Tibial nerve (tissue), 4 donors: Measurements from ENCODE around the gene TSTD2. TPM values are rescaled to one million over a fixed set of nuclear protein-coding genes. Genes with fewer than 3 reads are reported as not detected.
A peak's percentile ranks its signal among the peaks of the same experiment; 100 is the strongest.
"Not testable (repeated sequence)": the region's sequence is repeated elsewhere in the genome, so short reads cannot be mapped to it uniquely, and the experiment has no call there.

Experiments
- DNase-seq, 2 donors: peaks; one replicate each; pipeline ENCODE4 v3.0.0-alpha.2; 2019; ENCODE audit warnings: low spot score in 2 of 2
- H3K27ac ChIP-seq, 4 donors: fragments of 200-600 bp; sonication (generic) in 3 of 4; one replicate each; pipeline ENCODE4 v1.5.1; 2017 to 2019; ENCODE audit warnings: mild to moderate bottlenecking in 1 of 4
- H3K27me3 ChIP-seq, 2 donors: fragments of 200-600 bp; sonication (generic) in 1 of 2; one replicate each; pipeline versions ENCODE4 v1.5.1 to v1.6.0; 2017 to 2019
- H3K36me3 ChIP-seq, 3 donors: fragments of 200-600 bp; sonication (generic); one replicate each; pipeline ENCODE4 v1.5.1; 2018 to 2019
- H3K4me1 ChIP-seq, 4 donors: fragments of 200-600 bp; sonication (generic) in 3 of 4; one replicate each; pipeline ENCODE4 v1.5.1; 2017 to 2019
- H3K4me3 ChIP-seq, 4 donors: fragments of 200-600 bp; sonication (generic) in 3 of 4; one replicate each; pipeline ENCODE4 v1.5.1; 2017 to 2019; ENCODE audit warnings: mild to moderate bottlenecking in 1 of 4, moderate library complexity in 1 of 4
- H3K9me3 ChIP-seq, 4 donors: fragments of 200-600 bp; sonication (generic) in 3 of 4; one replicate each; pipeline ENCODE4 v1.5.1; 2017 to 2019
- EP300 ChIP-seq, 2 donors: sonication (generic); formaldehyde crosslinking; IDR thresholded peaks; one replicate each; pipeline ENCODE4 v1.6.1; 2017; ENCODE audit warnings: antibody characterized with exemption in 2 of 2, mild to moderate bottlenecking in 1 of 2
- POLR2A ChIP-seq, 2 donors: fragments of 450-650 bp; IDR thresholded peaks; one replicate each; pipeline ENCODE4 v1.6.1; 2017; ENCODE audit warnings: antibody characterized with exemption in 2 of 2, mild to moderate bottlenecking in 2 of 2, moderate library complexity in 2 of 2
- WGBS, 2 donors: methylation state at CpG; one replicate each; pipeline ENCODE4 v1.1.5; 2018; 5-methylcytosine and 5-hydroxymethylcytosine counted together
- total RNA-seq, 4 donors: library from RNA; depleted of rRNA; stranded (reverse); fragments of >200 nt; gene quantifications; one replicate each; pipeline ENCODE4 v1.1.0, GENCODE V29; 2016
- TF ChIP-seq, protein P1 (sequence below), 5 experiments: fragments of 200-600 bp in 3 of 5; fragments of 450-650 bp in 2 of 5; sonication (generic) in 3 of 5; IDR thresholded peaks; one replicate each; pipeline ENCODE4 v1.5.1; 2016 to 2019; ENCODE audit warnings: antibody characterized with exemption in 5 of 5, mild to moderate bottlenecking in 3 of 5, moderate library complexity in 2 of 5

Gene TSTD2
- total RNA-seq, 4 donors from 2014 or later: 14.0 to 54.1 (median 23.6) TPM

DNA sequence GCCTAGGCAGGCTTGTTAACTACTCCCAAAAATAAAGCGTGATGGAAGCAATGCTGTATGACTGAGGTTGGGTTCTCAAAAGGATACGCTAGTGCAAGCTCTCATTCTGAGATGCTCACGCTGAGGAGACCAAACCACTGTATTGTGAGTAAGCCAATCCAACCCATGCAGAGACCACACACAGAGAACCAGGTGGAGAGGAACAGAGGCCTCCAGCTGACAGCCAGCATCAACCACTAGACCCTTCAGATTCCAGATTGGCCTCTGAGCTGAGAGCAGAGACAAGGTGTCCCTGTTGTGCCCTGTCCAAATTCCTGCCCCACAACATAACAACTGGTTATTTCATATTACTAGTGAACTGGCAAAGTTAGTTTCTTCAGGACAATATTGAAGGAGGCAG lies 4.5 kb downstream of the TSTD2 start:
- no peaks in the 10 kb centered on the region for H3K9me3 ChIP-seq
- no peaks in the 10 kb centered on the region for H3K27me3 ChIP-seq
- peaks cover 0 to 53% (median 11%) of the 10 kb centered on the region in 4 donors for H3K4me1 ChIP-seq
- WGBS, 2 donors: 77% methylated on average over 3 of the region's 3 CpGs
- H3K27ac ChIP-seq: no peak overlapping the region
- H3K36me3 ChIP-seq: peaks cover 0 to 21% (median 0%) of the 10 kb centered on the region in 3 donors
- H3K4me3 ChIP-seq: no peak overlapping the region
- TF ChIP-seq EP300 (IDR thresholded peaks at IDR 0.05) (no peak), POLR2A (IDR thresholded peaks at IDR 0.05) (no peak)
- TF ChIP-seq, protein P1, sequence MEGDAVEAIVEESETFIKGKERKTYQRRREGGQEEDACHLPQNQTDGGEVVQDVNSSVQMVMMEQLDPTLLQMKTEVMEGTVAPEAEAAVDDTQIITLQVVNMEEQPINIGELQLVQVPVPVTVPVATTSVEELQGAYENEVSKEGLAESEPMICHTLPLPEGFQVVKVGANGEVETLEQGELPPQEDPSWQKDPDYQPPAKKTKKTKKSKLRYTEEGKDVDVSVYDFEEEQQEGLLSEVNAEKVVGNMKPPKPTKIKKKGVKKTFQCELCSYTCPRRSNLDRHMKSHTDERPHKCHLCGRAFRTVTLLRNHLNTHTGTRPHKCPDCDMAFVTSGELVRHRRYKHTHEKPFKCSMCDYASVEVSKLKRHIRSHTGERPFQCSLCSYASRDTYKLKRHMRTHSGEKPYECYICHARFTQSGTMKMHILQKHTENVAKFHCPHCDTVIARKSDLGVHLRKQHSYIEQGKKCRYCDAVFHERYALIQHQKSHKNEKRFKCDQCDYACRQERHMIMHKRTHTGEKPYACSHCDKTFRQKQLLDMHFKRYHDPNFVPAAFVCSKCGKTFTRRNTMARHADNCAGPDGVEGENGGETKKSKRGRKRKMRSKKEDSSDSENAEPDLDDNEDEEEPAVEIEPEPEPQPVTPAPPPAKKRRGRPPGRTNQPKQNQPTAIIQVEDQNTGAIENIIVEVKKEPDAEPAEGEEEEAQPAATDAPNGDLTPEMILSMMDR (IDR thresholded peaks at IDR 0.05): no peak
- DNase-seq: no peak

DNA sequence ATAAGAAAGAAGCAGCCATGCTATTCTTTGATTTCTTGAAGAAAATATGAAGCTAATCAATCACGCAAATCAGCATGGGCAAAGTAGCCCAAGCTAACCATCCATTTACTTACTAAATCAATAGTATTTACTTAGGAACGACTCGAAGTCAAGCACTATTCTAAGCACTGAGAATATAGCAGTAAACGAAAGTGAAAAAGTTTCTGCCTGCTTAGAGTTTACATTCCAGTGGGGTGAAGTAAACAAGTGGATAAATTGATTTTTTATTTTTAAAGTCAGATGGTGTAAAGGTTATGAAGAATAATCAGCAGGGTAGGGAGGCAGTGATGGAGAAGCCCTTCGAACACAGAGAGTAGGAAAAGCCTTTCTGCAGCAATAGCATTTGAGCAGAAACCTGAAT lies 5.5 kb downstream of the TSTD2 start:
- WGBS, 2 donors: 41 to 44% methylated on average over 5 of the region's 5 CpGs
- Histone ChIP-seq H3K36me3 (peaks cover 0 to 29% (median 0%) of the 10 kb centered on the region in 3 donors), H3K9me3 (no peaks in the 10 kb centered on the region), H3K4me3 (no peak overlapping the region), H3K27me3 (no peaks in the 10 kb centered on the region), H3K27ac (peak overlapping the region in 2 of 4 donors; percentile 14 to 38), H3K4me1 (peaks cover 0 to 53% (median 11%) of the 10 kb centered on the region in 4 donors)
- no peak for DNase-seq
- TF ChIP-seq, protein P1 (IDR thresholded peaks at IDR 0.05): no peak
- no peak for TF ChIP-seq EP300 (IDR thresholded peaks at IDR 0.05)
- TF ChIP-seq POLR2A (IDR thresholded peaks at IDR 0.05): no peak

DNA sequence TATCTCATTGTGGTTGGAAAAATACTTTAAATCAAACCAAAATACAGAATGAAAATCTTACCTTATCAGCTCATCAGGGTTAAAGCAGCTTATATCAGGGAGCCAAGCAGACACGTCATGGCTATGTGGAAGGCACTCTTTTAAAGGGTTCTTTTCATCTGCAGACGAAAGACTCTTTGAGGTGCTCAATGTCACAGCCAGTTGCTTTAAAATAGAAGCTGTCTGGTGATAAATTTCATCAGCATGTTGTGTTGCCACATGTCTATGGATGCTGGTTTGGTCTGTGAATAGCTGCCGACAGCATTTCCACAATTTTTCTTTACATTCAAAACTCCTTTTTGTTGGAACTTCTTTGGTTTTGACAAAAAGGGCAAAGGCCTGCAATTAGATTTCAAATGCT lies 7.5 kb downstream of the TSTD2 start:
- H3K9me3 ChIP-seq: no peaks in the 10 kb centered on the region
- H3K27me3 ChIP-seq: no peaks in the 10 kb centered on the region
- no peak overlapping the region for H3K27ac ChIP-seq
- DNase-seq: no peak
- WGBS, 2 donors: 52 to 65% methylated on average over 3 of the region's 3 CpGs
- peaks cover 0 to 36% (median 0%) of the 10 kb centered on the region in 4 donors for H3K4me1 ChIP-seq
- H3K4me3 ChIP-seq: no peak overlapping the region
- TF ChIP-seq EP300 (IDR thresholded peaks at IDR 0.05): no peak
- TF ChIP-seq, protein P1 (IDR thresholded peaks at IDR 0.05): no peak
- H3K36me3 ChIP-seq: peaks cover 0 to 49% (median 0%) of the 10 kb centered on the region in 3 donors

DNA sequence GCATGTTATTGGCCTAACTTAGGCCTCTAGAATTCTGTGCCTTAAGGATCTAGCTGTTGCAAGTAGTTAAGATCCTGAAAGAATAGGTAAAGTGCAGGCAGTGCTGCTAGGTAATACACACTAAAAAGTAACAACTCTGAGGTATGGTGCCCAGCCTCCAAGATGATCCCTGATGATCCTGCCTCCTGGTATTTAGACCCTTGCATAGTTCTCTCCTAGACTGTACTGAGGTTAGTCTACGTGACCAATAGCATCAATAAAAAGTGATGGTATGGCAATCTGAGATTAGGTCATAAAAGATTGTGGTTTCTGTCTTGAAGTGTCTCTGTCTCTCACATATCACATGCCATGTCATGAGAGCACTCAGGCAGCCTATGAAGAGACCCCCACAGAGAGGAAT lies 9.2 kb downstream of the TSTD2 start:
- no peak for TF ChIP-seq POLR2A (IDR thresholded peaks at IDR 0.05)
- TF ChIP-seq, protein P1 (IDR thresholded peaks at IDR 0.05): no peak
- no peak for TF ChIP-seq EP300 (IDR thresholded peaks at IDR 0.05)
- H3K9me3 ChIP-seq: no peaks in the 10 kb centered on the region
- no peak overlapping the region for H3K27ac ChIP-seq
- no peak for DNase-seq
- H3K27me3 ChIP-seq: no peaks in the 10 kb centered on the region
- H3K4me3 ChIP-seq: no peak overlapping the region
- peaks cover 0 to 22% (median 0%) of the 10 kb centered on the region in 4 donors for H3K4me1 ChIP-seq
- 95 to 100% methylated on average over 1 of the region's 1 CpG for WGBS, 2 donors
- peaks cover 0 to 57% (median 0%) of the 10 kb centered on the region in 3 donors for H3K36me3 ChIP-seq

DNA sequence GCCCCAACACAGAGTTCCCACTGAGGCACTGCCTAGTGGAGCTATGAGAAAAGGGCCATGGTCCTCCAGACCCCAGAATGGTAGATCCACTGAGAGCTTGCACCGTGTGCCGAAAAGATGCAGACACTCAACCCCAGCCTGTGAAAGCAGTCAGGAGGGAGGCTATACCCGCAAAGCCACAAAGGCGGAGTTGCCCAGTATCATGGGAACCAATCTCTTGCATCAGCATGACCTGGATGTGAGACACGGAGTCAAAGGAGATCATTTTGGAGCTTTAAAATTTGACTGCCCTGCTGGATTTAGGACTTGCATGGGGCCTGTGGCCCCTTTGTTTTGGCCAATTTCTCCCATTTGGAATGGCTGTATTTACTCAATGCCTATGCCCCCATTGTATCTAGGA lies 10.7 kb downstream of the TSTD2 start:
- not testable (repeated sequence) for DNase-seq, H3K27ac ChIP-seq, H3K9me3 ChIP-seq, H3K4me1 ChIP-seq, H3K27me3 ChIP-seq, H3K4me3 ChIP-seq
- 92 to 94% methylated on average over 3 to 5 of the region's 5 CpGs for WGBS, 2 donors
- peaks cover 0 to 70% (median 0%) of the 10 kb centered on the region in 3 donors for H3K36me3 ChIP-seq

DNA sequence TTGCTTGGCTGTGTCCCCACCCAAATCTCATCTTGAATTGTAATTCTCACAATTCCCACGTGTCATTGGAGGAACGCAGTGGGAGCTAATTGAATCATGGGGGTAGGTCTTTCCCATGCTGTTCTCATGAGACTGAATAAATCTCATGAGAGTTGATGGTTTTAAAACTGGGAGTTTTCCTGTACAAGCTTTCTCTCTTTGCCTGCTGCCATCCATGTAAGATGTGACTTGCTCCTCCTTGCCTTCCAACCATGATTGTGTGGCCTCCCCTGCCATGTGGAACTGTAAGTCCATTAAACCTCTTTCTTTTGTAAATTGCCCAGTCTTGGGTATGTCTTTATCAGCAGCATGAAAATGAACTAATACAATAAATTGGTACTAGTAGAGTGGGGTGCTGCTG lies 13.1 kb downstream of the TSTD2 start:
- H3K36me3 ChIP-seq: peaks cover 0 to 78% (median 0%) of the 10 kb centered on the region in 3 donors

More for the DNA sequence above, 13.1 kb downstream of the TSTD2 start:
- H3K4me1 ChIP-seq, H3K27me3 ChIP-seq, DNase-seq, H3K27ac ChIP-seq, H3K4me3 ChIP-seq, H3K9me3 ChIP-seq: not testable (repeated sequence)
- 93 to 95% methylated on average over 2 of the region's 2 CpGs for WGBS, 2 donors
